HG02943 (cell line): ENCODE data around the gene ZBED3.
"Not testable (repeated sequence)": the region's sequence is repeated elsewhere in the genome, so short reads cannot be mapped to it uniquely, and the experiment has no call there.

Experiments used
- ATAC-seq: cut with Tn5 transposase; IDR thresholded peaks from one replicate; pipeline ENCODE4 v1.9.1; 2021; ENCODE audit warnings: mild to moderate bottlenecking, low read depth, moderate library complexity; ENCODE audit not compliant: unreplicated experiment

The ZBED3 gene

GRCh38 chr5:77086689-77087483 is at the start of gene ZBED3:
Gene ZBED3, minus strand, starts transcription at chr5:77087285. Its CDS starts 9,407 bp downstream, at chr5:77077878.
- ATAC-seq, result peak; percentile 72

- no peak for ATAC-seq
Observed at GRCh38 chr5:77133061-77133758, 46.1 kb upstream of the ZBED3 start.

GRCh38 chr5:77131361-77131760 is 44.3 kb upstream of the ZBED3 start:
- ATAC-seq, result no peak

GRCh38 chr5:77129391-77129990 is 42.4 kb upstream of the ZBED3 start:
- ATAC-seq, result no peak

- no peak for ATAC-seq
Observed at GRCh38 chr5:77128411-77129061, 41.5 kb upstream of the ZBED3 start.

- ATAC-seq, result no peak
Observed at GRCh38 chr5:77123057-77123456, 36.0 kb upstream of the ZBED3 start.

GRCh38 chr5:77120706-77121105 is 33.6 kb upstream of the ZBED3 start:
- no peak for ATAC-seq

GRCh38 chr5:77120086-77120485 is 33.0 kb upstream of the ZBED3 start:
- ATAC-seq, result no peak

- no peak for ATAC-seq
Observed at GRCh38 chr5:77117161-77117560, 30.1 kb upstream of the ZBED3 start.

- not testable (repeated sequence) for ATAC-seq
Observed at GRCh38 chr5:77107035-77107434, 19.9 kb upstream of the ZBED3 start.

- ATAC-seq, result no peak
Observed at GRCh38 chr5:77104813-77105212, 17.7 kb upstream of the ZBED3 start.

- ATAC-seq, result no peak
Observed at GRCh38 chr5:77103457-77103856, 16.4 kb upstream of the ZBED3 start.

GRCh38 chr5:77102549-77102948 is 15.5 kb upstream of the ZBED3 start:
- no peak for ATAC-seq

- no peak for ATAC-seq
Observed at GRCh38 chr5:77101298-77101697, 14.2 kb upstream of the ZBED3 start.

- ATAC-seq, result no peak
Observed at GRCh38 chr5:77095189-77095588, 8.1 kb upstream of the ZBED3 start.

GRCh38 chr5:77087484-77088261 is 588 bp upstream of the ZBED3 start:
- no peak for ATAC-seq

- no peak for ATAC-seq
Observed at GRCh38 chr5:77086368-77086688, 757 bp downstream of the ZBED3 start.

- ATAC-seq, result no peak
Observed at GRCh38 chr5:77083088-77083487, 4.0 kb downstream of the ZBED3 start.

- no peak for ATAC-seq
Observed at GRCh38 chr5:77082280-77082679, 4.8 kb downstream of the ZBED3 start.

- no peak for ATAC-seq
Observed at GRCh38 chr5:77080905-77081304, 6.2 kb downstream of the ZBED3 start.
